ENCODE results near the gene RNF123.

Gene RNF123

GRCh38 chr3:49727154-49727923, 38.0 kb downstream of the RNF123 start:
- no peak for TF ChIP-seq TAF1 (IDR thresholded peaks at IDR 0.05; ENCODE audit: low read depth, low read length)
- no peak for TF ChIP-seq POLR2AphosphoS5 (IDR thresholded peaks at IDR 0.05; ENCODE audit: low read depth, low read length)
- no peak for TF ChIP-seq SPI1 (IDR thresholded peaks at IDR 0.05; ENCODE audit: low read depth, low read length)
- no peak for TF ChIP-seq POU2F2 (IDR thresholded peaks at IDR 0.05; ENCODE audit: low read depth, low read length)
- no peak for TF ChIP-seq POLR2A (IDR thresholded peaks at IDR 0.05; ENCODE audit: low read depth, low read length)
- no peak for TF ChIP-seq PAX5 (IDR thresholded peaks at IDR 0.05; ENCODE audit: insufficient read depth, low read length, severe bottlenecking)
- DNase-seq (ENCODE audit: insufficient read length, low spot score) (no peak), FAIRE-seq (no peak)

- DNase-seq (ENCODE audit: insufficient read length, low spot score) (no peak), FAIRE-seq (peak; percentile 13)
- TF ChIP-seq PAX5 (IDR thresholded peaks at IDR 0.05; ENCODE audit: insufficient read depth, low read length, severe bottlenecking) = no peak
- no peak for TF ChIP-seq POU2F2 (IDR thresholded peaks at IDR 0.05; ENCODE audit: low read depth, low read length)
- no peak for TF ChIP-seq POLR2A (IDR thresholded peaks at IDR 0.05; ENCODE audit: low read depth, low read length)
- no peak for TF ChIP-seq SPI1 (IDR thresholded peaks at IDR 0.05; ENCODE audit: low read depth, low read length)
- TF ChIP-seq POLR2AphosphoS5 (IDR thresholded peaks at IDR 0.05; ENCODE audit: low read depth, low read length) = no peak
- no peak for TF ChIP-seq TAF1 (IDR thresholded peaks at IDR 0.05; ENCODE audit: low read depth, low read length)
These were observed 38.6 kb downstream of the RNF123 start for GRCh38 chr3:49727924-49728361.

- DNase-seq (ENCODE audit: insufficient read length, low spot score) = no peak
- no peak for FAIRE-seq
- TF ChIP-seq POLR2A (IDR thresholded peaks at IDR 0.05; ENCODE audit: low read depth, low read length) = no peak
- TF ChIP-seq POU2F2 (IDR thresholded peaks at IDR 0.05; ENCODE audit: low read depth, low read length) = no peak
- TF ChIP-seq POLR2AphosphoS5 (IDR thresholded peaks at IDR 0.05; ENCODE audit: low read depth, low read length) = no peak
- TF ChIP-seq PAX5 (IDR thresholded peaks at IDR 0.05; ENCODE audit: insufficient read depth, low read length, severe bottlenecking) = no peak
These were observed 40.7 kb downstream of the RNF123 start for GRCh38 chr3:49729966-49730609.

- TF ChIP-seq POLR2AphosphoS5 (IDR thresholded peaks at IDR 0.05; ENCODE audit: low read depth, low read length) (no peak), PAX5 (IDR thresholded peaks at IDR 0.05; ENCODE audit: insufficient read depth, low read length, severe bottlenecking) (no peak), TAF1 (IDR thresholded peaks at IDR 0.05; ENCODE audit: low read depth, low read length) (no peak), SPI1 (IDR thresholded peaks at IDR 0.05; ENCODE audit: low read depth, low read length) (no peak), POU2F2 (IDR thresholded peaks at IDR 0.05; ENCODE audit: low read depth, low read length) (no peak), POLR2A (IDR thresholded peaks at IDR 0.05; ENCODE audit: low read depth, low read length) (no peak)
- DNase-seq (ENCODE audit: insufficient read length, low spot score) = no peak
- no peak for FAIRE-seq
These were observed 43.2 kb downstream of the RNF123 start for GRCh38 chr3:49732597-49732996.

- TF ChIP-seq PAX5 (IDR thresholded peaks at IDR 0.05; ENCODE audit: insufficient read depth, low read length, severe bottlenecking) (no peak), TAF1 (IDR thresholded peaks at IDR 0.05; ENCODE audit: low read depth, low read length) (no peak), POU2F2 (IDR thresholded peaks at IDR 0.05; ENCODE audit: low read depth, low read length) (no peak), POLR2AphosphoS5 (IDR thresholded peaks at IDR 0.05; ENCODE audit: low read depth, low read length) (no peak), POLR2A (IDR thresholded peaks at IDR 0.05; ENCODE audit: low read depth, low read length) (no peak), SPI1 (IDR thresholded peaks at IDR 0.05; ENCODE audit: low read depth, low read length) (no peak)
- FAIRE-seq (no peak), DNase-seq (ENCODE audit: insufficient read length, low spot score) (no peak)
These were observed 44.2 kb downstream of the RNF123 start for GRCh38 chr3:49733551-49733950.

GRCh38 chr3:49734752-49735151, 45.4 kb downstream of the RNF123 start:
- no peak for DNase-seq (ENCODE audit: insufficient read length, low spot score)
- no peak for FAIRE-seq
- TF ChIP-seq POU2F2 (IDR thresholded peaks at IDR 0.05; ENCODE audit: low read depth, low read length) (no peak), SPI1 (IDR thresholded peaks at IDR 0.05; ENCODE audit: low read depth, low read length) (no peak), PAX5 (IDR thresholded peaks at IDR 0.05; ENCODE audit: insufficient read depth, low read length, severe bottlenecking) (no peak), TAF1 (IDR thresholded peaks at IDR 0.05; ENCODE audit: low read depth, low read length) (no peak), POLR2AphosphoS5 (IDR thresholded peaks at IDR 0.05; ENCODE audit: low read depth, low read length) (no peak), POLR2A (IDR thresholded peaks at IDR 0.05; ENCODE audit: low read depth, low read length) (no peak)

- DNase-seq (ENCODE audit: insufficient read length, low spot score) (no peak), FAIRE-seq (no peak)
- TF ChIP-seq POU2F2 (IDR thresholded peaks at IDR 0.05; ENCODE audit: low read depth, low read length) = no peak
- TF ChIP-seq POLR2AphosphoS5 (IDR thresholded peaks at IDR 0.05; ENCODE audit: low read depth, low read length) = no peak
- TF ChIP-seq SPI1 (IDR thresholded peaks at IDR 0.05; ENCODE audit: low read depth, low read length) = no peak
- TF ChIP-seq TAF1 (IDR thresholded peaks at IDR 0.05; ENCODE audit: low read depth, low read length) = no peak
- no peak for TF ChIP-seq PAX5 (IDR thresholded peaks at IDR 0.05; ENCODE audit: insufficient read depth, low read length, severe bottlenecking)
- TF ChIP-seq POLR2A (IDR thresholded peaks at IDR 0.05; ENCODE audit: low read depth, low read length) = no peak
These were observed 48.8 kb downstream of the RNF123 start for GRCh38 chr3:49738067-49738713.

- DNase-seq (ENCODE audit: insufficient read length, low spot score) = no peak
- no peak for FAIRE-seq
- TF ChIP-seq SPI1 (IDR thresholded peaks at IDR 0.05; ENCODE audit: low read depth, low read length) (no peak), POU2F2 (IDR thresholded peaks at IDR 0.05; ENCODE audit: low read depth, low read length) (no peak), TAF1 (IDR thresholded peaks at IDR 0.05; ENCODE audit: low read depth, low read length) (no peak), POLR2AphosphoS5 (IDR thresholded peaks at IDR 0.05; ENCODE audit: low read depth, low read length) (no peak), PAX5 (IDR thresholded peaks at IDR 0.05; ENCODE audit: insufficient read depth, low read length, severe bottlenecking) (no peak), POLR2A (IDR thresholded peaks at IDR 0.05; ENCODE audit: low read depth, low read length) (no peak)
These were observed 51.1 kb downstream of the RNF123 start for GRCh38 chr3:49740427-49740826.

- FAIRE-seq (no peak), DNase-seq (ENCODE audit: insufficient read length, low spot score) (no peak)
These were observed 56.6 kb downstream of the RNF123 start for GRCh38 chr3:49745986-49746385.

More at GRCh38 chr3:49745986-49746385, 56.6 kb downstream of the RNF123 start:
- TF ChIP-seq PAX5 (IDR thresholded peaks at IDR 0.05; ENCODE audit: insufficient read depth, low read length, severe bottlenecking) (no peak), POLR2AphosphoS5 (IDR thresholded peaks at IDR 0.05; ENCODE audit: low read depth, low read length) (no peak), SPI1 (IDR thresholded peaks at IDR 0.05; ENCODE audit: low read depth, low read length) (no peak), POLR2A (IDR thresholded peaks at IDR 0.05; ENCODE audit: low read depth, low read length) (no peak), POU2F2 (IDR thresholded peaks at IDR 0.05; ENCODE audit: low read depth, low read length) (no peak), TAF1 (IDR thresholded peaks at IDR 0.05; ENCODE audit: low read depth, low read length) (no peak)
